NCI-H2107 (cell line): ENCODE data around the gene WRAP73.
"Not testable (repeated sequence)": the region's sequence is repeated elsewhere in the genome, so short reads cannot be mapped to it uniquely, and the experiment has no call there.

Experiments
- DNase-seq: peaks from one replicate; lab custom pipeline; 2025; lab: John Stamatoyannopoulos, UW

WRAP73 gene

DNA sequence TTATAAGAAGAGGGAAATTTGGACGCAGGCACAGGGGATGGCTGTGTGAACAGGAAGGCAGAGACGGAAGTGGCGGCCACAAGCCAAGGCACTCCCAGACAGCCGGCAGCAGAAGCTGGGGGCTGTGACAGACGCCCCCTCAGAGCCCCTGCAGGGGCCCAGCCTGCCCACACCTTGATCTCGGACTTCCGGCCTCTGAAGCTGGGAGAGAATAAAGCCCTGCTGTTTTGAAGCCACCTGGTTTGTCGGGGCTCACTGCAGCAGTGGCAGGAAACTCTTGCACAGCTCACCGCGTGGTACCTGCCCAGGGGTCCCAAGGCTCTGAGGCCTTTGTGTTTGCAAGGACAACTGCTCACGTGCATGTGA lies 52.3 kb downstream of the WRAP73 start:
- no peak for DNase-seq

GRCh38 chr1:3596663-3597598 lies 53.0 kb downstream of the WRAP73 start:
- no peak for DNase-seq

DNA sequence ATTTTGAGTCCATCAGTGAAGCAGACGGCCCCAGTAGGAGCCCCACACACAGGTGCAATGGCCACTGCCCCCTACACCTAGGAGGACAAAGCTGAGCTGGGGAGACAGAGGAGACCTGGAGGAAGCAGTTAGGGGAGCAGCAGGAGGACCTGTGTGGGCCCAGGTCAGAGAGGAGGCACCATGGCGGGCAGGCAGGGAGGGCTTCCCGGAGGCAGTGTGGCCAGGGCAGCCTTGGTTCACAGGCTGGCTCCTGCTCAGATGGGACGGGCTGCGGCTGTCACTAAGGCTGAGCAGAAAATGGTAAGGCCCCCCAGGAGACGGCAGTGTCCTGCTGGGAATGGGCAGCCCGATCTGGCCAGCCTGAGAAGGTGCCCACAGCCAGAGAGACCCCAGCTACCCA lies 54.0 kb downstream of the WRAP73 start:
- DNase-seq, result no peak

GRCh38 chr1:3594706-3595377 lies 55.1 kb downstream of the WRAP73 start:
- no peak for DNase-seq

DNA sequence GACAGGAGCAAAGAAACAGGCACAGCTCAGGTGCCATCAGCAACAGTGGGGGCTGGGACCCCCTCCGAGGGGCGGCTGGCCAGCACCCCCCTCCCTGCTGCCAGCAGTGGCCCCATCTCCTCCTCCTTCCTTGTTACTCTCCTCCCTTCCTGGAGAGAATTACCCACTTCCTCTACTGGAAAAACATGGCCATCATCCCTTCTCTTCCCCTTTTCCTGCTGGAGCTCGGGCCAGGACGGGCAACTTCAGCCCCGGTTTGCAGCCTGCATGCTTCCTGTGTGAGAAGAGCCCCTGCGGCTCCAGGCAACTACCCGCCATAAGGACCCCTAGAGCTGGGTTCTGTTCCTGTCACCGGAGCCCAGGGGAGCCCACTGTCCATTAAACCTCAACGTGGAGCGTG lies 56.2 kb downstream of the WRAP73 start:
- no peak for DNase-seq

DNA sequence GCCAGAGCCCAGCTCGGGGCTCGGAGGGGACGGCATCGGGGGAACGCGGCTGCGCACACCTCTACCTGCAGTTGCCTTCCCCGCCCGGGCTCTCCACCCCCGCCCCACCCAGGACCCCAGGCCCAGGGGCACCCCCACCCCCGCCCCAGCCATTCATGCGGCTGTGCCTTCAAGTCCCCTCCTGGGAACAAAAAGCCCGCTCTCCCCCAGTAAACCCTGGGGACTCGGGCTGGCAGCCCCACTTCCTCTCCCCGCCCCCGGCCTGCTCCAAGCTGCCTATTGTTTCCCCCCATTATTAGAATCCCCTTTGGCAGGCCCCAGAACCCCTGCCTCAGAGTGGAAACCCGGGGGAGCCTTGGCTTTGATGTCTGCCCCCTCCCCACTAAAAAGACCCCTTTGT lies 56.6 kb downstream of the WRAP73 start:
- DNase-seq, result no peak

GRCh38 chr1:3590951-3591865 lies 58.7 kb downstream of the WRAP73 start:
- no peak for DNase-seq

DNA sequence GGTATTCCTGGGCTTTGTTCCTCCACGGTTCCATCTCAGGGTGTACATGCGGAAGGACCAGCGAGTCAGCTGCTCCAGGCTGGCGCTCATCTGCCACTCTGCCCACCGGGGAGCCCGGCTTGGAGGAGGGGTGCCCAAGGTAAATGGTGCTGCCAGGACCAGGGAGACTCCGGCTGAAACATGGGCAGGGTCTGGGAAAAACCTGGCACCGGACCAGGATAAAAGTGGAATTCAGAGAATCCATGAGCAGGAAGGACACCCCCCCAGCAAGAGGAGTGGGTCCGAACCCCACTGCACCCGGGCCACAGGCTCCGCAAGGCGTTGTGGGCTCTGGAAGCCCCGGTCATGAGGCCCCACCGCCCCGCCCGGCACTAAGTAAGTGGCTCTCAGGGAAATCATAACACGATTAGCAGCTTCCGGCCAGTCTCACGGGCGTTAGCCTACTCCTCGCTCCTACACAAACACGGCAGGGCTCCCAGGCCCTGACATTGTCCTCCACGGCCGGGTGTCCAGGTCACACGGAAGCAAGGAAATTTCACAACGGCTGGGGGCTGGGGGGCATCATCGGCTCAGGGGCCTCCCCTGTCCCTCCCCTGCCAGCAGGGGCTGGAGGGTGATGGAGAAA lies 59.7 kb downstream of the WRAP73 start:
- DNase-seq, result no peak

- no peak for DNase-seq
Observed at GRCh38 chr1:3588395-3588794, 61.5 kb downstream of the WRAP73 start.

DNA sequence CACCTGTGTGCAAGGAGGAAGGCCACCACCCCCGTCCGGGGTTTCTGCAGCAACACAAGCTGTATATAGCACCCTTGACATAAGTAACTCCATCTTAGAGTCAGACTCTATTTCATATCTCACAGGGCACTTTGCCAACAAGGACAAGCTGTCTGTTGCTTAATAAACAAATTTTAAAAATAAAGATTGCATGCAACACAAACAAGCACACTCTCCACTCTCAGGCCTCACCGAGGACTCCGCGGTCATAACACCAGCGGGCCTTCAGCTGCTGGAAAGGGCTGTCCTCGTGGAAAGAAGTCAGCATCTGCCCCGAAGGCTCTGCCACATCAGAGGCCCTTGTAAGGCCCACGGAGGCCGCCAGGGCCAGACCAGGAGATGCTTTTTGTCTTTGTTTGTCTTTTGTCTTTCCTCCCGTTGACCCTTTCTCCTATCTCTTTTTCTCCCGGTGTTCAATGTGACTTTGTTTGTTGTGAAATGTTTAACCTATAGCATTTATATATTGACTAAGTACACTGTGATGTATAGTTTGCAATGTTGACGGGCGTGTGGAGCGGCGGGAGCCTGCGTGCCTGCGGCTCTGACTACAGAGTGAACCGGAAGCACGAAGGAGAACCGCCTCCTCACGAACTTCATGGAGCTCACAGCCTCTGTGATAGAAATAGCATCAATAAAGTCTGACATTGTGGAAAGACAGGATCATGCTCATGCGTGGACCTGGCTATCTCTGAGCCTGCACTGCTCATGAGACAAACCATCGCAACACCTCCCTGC lies 62.7 kb downstream of the WRAP73 start:
- DNase-seq, result no peak

- no peak for DNase-seq
Observed at GRCh38 chr1:3585940-3586568, 63.8 kb downstream of the WRAP73 start.

- DNase-seq, result not testable (repeated sequence)
Observed at GRCh38 chr1:3585353-3585868, 64.5 kb downstream of the WRAP73 start.

DNA sequence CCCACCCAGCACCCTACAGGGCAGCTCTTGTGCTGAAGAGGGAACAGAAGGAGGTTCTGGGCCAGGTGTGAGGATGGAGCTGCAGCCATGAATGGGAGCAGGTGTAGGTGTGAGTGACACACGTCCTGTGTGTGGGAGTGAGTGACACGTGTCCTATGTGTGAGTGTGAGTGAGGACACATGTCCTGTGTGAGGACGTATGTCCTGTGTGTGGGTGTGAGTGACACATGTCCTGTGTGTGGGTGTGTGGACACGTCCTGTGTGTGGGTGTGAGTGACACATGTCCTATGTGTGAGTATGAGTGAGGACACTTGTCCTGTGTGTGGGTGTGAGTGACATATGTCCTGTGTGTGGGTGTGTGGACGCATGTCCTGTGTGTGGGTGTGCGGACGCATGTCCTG lies 65.0 kb downstream of the WRAP73 start:
- DNase-seq, result no peak

DNA sequence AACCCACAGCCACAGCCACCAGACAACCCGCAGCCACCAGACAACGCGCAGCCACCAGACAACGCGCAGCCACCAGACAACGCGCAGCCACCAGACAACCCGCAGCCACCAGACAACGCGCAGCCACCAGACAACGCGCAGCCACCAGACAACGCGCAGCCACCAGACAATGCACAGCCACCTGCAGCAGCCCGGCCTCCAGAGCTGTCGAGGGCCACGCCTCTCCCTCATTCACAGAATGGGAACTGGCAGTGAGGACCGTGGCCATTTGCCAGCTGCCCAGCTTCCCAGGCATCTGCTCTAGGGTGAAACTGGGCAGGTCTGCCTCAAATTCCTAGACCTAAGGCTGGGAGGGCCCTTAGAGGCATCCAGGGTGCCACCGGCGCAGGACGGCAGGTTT lies 66.2 kb downstream of the WRAP73 start:
- DNase-seq, result not testable (repeated sequence)

- DNase-seq, result no peak
Observed at GRCh38 chr1:3581296-3582036, 68.4 kb downstream of the WRAP73 start.
